Measurements from ENCODE around the gene MYOZ1.
A peak's percentile ranks its signal among the peaks of the same experiment; 100 is the strongest.
"Not testable (repeated sequence)": the region's sequence is repeated elsewhere in the genome, so short reads cannot be mapped to it uniquely, and the experiment has no call there.

Gene MYOZ1

DNA sequence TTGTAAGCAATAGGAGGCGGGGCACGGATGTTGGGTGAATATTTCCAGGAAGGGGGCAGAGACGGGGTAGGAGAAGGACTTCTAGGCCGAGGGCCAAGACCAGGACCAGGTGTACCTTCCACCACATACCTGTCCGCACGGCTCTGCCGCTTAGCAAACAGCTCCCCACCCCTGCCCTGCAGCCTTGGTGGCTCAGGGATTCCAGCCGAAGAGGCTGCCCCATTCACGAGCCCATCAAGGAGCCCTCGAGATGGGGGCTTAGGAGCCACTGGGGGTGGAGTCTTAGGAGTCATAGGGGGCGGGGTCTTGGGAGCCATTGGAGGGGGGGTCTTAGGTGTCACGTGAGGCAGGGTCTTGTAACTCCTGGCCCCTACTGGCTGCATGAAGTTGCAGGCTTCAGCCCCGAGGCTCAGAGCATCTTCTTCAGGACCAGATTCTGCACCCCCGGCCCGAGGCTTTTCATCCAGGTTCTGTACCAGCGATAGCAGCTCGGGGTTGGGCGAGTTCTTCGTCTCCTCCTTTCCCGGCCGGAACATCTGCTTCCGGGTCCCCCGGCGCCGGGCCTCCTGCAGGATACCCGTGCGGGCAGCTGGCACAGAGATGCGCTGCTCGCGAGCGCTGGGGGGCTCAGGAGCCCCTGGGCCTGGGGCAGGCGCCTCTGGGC is 6.1 kb upstream of the MYOZ1 start:
- peak; percentile 73 for DNase-seq

DNA sequence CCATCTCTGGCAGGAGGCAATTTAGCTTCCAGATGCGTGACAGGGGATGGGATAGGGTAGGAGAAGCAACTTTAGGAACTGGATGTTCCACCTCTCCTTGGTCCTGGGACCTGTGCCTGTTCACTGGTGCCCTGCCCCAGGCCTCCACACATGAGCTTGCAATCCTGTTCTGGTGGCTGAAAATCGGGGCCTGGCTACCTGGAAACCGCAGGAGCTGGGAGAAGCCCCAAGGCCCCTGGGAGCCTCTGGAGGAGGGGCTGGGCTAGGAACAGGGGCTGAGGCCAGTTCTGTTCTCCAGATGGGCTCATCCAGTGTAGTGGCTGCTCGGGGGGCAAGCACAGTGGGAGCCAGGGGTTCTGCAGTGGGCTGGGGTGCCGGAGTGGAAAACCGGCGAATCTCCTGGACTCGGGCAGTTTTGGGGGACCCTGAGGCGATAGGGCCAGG is 5.3 kb upstream of the MYOZ1 start:
- no peak for DNase-seq

- DNase-seq: no peak
Observed at GRCh38 chr10:73645251-73645650, 4.0 kb upstream of the MYOZ1 start.

GRCh38 chr10:73644767-73645166 is 3.5 kb upstream of the MYOZ1 start:
- DNase-seq: no peak

DNA sequence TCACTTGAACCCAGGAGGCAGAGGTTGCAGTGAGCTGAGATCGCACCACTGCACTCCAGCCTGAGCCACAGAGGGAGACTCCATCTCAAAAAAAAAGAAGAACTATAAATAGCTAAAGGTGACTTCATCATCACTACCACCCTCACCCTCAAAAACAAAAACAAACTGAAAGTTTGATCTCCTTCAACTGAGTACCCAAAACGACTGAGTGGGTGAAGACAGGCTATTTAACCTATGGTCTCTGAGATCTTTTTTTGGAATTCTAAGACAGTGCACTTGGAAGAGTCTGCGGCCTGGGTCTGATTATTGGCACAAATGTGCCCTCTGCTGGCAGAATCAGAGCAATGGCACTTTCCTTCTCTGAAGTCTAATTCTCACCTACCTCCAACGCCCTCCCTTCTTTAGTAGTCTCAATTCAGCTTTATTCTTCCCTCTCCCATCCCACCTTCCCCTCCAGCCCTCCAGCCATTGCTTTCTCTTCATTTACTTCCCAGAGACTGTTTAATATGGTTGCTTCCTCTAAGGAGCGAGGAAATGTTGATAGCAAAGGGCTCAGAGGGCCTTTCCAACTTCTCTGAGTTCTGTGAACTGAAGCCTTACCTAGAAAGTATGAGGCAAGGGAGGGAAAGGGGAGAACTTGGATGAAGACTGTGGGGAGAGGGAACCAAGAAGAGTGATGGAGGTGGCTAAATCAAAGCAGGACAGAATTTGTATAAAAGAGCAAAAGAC is 2.9 kb upstream of the MYOZ1 start:
- DNase-seq: peak; percentile 51

DNA sequence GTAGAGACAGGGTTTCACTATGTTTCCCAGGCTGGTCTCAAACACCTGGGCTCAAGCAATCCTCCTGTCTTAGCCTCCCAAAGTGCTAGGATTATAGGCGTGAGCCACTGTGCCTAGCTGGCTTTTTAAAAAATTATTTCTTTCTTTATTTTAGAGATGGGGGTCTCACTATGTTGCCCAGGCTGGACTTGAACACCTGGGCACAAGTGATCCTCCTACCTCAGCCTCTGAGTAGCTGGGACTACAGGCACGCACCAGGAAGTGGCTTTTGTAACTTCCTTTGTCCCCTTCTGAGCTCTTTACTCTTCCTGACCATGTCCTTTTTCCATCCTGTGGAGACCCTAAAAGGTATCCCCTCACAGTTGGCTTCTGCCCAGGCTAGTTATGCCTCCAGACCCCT is 2.1 kb upstream of the MYOZ1 start:
- no peak for DNase-seq

GRCh38 chr10:73639286-73639685 is 2.0 kb downstream of the MYOZ1 start:
- no peak for DNase-seq

DNA sequence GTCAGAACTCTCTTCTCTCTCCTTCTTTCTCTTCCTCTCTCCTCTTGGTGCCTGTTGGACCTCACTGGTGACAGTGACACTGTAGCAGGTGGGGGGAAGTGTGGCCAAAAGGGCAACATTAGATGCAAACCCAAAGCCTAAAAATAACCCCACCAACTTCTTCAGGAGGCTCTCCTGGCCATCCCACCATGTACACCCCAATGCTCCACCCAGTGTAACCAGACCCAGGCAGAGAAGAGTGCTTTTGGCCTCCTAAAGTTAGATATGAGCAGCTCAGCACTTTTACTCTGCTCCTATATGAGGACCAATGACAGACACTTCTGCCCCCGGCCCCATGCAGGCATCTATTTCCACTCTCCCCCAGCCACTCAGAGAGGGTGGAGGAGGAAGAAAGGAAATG is 5.5 kb downstream of the MYOZ1 start:
- no peak for DNase-seq

DNA sequence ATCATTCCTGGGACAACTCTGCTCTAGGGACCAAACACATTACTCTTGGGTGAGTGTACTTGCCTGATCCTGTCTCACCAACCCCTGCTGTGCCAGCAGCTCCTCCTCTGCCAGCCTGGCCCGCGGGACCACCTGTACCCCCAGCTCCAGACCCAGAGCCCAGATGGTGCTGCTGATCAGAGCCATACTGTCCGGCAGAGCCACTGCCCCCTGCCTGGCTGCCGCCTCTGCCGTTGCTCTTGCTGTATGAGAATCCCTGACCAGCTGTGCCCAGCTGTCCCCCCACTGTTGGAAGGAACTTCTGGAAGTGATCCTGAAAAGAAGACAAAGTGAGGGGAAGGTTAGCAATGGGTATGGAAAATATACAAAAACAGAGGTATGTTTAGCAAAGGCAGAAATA is 6.9 kb downstream of the MYOZ1 start:
- no peak for DNase-seq

GRCh38 chr10:73629165-73629564 is 12.1 kb downstream of the MYOZ1 start:
- DNase-seq: no peak

GRCh38 chr10:73628405-73628804 is 12.9 kb downstream of the MYOZ1 start:
- no peak for DNase-seq

GRCh38 chr10:73627300-73627699 is 14.0 kb downstream of the MYOZ1 start:
- DNase-seq: no peak

DNA sequence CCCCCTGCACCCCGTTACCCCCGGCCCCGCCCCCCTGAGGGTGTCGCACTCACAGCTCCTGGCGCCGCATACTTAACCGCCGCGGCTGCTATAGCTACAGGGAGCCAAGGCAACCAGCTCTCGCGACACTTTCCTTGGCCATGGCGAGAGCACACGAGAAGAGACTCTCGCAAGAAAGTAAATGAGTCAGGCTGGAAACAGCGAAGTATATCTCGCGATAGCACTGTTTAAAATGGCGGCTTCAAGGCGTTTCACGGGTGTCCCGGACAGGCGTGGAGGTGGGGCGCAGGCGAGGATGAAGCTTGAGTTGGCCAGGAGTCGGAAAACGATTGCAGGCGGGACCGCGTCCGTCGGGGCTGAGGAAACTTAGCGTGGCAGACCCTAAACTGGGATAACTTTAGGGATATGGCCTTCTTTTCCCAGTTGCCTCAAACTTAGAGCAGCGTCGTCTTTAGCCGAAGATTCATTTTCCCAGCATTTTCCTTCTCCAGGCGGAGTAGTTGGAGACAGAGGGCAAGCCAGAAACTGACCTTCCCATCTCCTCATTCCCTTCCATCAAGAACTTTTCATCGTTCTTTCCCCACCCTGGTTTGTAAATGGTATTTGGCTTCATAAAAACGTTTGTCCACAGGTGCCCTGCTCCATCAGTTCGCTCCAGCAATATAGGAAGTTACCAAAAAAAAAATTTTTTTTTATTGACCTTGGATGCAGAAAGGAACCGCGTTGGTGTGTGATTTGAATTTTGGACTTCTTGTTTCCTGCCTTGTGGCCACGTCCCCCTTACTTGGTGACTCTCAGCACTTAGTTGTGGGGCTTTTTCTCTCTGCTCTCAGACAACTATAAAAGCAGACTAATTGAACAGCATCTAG is 15.2 kb downstream of the MYOZ1 start:
- DNase-seq: peak; percentile 90

DNA sequence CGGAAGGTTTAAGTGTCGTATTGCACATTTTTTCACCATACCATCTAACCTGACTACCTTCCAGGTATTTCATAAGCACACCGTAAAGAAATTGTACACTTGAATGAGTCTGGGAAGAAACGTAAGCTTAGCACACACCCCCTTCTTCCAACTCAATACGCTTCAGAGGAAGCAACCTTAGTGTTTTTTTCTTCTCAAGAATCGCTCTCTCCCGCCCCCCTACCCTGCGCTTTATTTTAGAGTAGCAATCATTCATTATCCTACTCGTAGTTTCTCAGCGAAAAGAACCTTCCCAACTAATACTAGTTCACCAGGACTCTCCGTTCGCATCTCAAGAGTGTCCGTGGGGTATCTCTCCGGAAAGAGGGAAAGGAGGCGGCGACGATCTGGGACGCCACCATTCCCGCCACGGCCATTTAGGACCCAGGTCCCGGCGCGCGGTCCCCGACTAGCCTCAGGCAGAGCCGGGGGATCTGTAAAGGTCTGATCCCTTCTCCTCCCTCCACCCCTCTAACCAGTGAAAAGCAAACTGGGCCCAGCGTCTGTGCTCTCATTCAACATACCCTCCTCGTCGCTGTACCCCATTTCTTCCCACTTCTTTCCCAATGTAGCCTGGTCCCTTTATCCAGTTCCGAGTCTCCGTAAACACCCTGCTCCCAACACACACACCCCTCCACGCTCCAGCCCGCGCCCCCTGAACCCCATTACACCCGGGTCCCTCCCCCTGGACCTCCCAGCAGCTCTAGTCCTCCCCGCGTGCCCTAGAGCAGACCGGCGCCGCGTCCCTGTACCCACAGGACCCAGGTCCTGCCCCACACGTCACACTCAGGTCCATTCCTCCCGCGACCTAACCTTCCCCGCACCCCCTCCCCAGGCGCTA is 16.0 kb downstream of the MYOZ1 start:
- peak; percentile 34 for DNase-seq

- no peak for DNase-seq
Observed at GRCh38 chr10:73623056-73623455, 18.2 kb downstream of the MYOZ1 start.

GRCh38 chr10:73620974-73621373 is 20.3 kb downstream of the MYOZ1 start:
- DNase-seq: not testable (repeated sequence)

GRCh38 chr10:73617143-73617542 is 24.1 kb downstream of the MYOZ1 start:
- not testable (repeated sequence) for DNase-seq

DNA sequence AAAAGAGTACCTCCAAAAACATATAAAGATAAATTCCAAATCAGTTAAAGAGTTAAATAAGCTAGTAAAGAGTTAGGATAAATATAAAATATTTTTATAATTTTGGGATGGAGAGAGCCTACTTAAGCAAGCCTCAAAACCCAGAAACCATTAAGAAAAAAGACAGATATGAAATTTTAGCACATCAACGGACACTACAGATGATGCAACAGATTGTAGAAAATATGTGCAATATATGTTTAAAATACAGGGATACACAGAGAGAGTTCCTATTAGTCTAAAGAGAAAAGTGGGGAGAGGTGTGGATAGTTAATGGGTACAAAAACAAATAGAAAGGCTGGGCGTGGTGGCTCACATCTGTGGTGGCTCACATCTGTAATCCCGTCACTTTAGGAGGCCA is 26.6 kb downstream of the MYOZ1 start:
- no peak for DNase-seq

- DNase-seq: no peak
Observed at GRCh38 chr10:73609116-73609515, 32.2 kb downstream of the MYOZ1 start.

DNA sequence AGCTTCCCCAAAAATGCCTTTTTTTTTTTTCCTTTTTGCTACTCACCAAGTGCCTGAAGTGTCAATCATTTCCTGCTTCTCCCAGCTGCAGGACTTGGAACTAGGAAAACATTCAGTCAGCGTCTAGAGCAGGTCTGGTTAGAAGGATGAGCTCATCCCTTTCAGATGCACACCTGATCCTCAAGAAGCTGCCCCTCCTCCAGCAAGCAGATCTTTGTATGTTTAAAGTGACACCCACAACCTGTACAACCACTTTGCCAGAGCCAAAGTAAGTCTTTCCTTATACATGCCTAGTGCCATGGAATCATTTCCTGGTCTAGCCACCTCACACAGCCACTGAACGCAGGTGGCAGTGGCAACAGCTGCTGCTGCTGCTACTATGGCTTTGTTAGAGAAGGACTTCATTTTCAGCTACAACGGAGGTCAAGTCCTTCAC is 39.8 kb downstream of the MYOZ1 start:
- DNase-seq: peak; percentile 9

DNA sequence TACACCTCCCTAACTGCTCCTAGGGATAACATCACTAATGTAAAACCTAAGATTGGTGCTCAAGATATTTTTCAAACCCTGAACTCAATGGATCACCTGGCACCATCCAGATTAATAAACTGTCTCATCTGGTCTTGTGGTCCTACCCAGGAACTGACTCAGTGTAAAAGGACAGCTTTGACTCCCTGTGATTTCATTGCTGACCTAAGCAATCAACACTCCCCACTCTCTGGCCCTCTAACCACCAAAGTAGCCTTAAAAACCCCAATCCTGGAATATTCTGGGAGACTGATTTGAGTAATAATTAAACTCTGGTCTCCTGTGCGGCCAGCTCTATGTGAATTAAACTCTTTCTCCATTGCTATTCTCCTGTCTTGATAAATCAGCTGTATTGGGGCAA is 43.9 kb downstream of the MYOZ1 start:
- DNase-seq: no peak

DNA sequence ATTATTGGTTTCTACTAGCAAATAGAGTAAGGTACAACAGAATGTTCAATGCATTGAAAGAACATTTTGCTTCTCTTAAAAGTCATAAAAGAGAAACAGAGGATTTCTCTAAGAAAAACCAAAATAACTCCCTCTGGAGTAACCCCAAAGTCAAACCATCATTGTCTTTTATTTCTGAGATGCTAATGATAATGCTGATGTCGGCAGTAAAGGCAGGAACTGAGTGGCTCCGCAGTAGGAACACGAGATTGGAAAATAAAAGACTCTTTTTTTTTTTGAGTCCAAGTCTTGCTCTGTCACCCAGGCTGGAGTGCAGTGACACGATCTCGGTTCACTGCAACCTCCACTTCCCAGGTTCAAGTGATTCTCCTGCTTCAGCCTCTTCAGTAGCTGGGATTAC is 47.5 kb downstream of the MYOZ1 start:
- DNase-seq: no peak

GRCh38 chr10:73593110-73593509 is 48.2 kb downstream of the MYOZ1 start:
- DNase-seq: no peak
